Endodermal cell (in vitro differentiated cells): ENCODE results near the gene NTRK2. TPM values are rescaled to one million over a fixed set of nuclear protein-coding genes. Genes with fewer than 3 reads are reported as not detected.

Experiments
- DNase-seq: peaks from one replicate; pipeline ENCODE4 v3.0.0-alpha.2; 2017
- H3K27ac ChIP-seq: 2 replicates; pipeline ENCODE4 v1.5.1; 2013; ENCODE audit warnings: mild to moderate bottlenecking, low read depth, low read length, moderate library complexity
- H3K27me3 ChIP-seq: 2 replicates; pipeline ENCODE4 v1.6.1; 2013; ENCODE audit warnings: mild to moderate bottlenecking, low read length, moderate library complexity; ENCODE audit not compliant: insufficient read depth, control insufficient read depth, poor library complexity, severe bottlenecking
- H3K36me3 ChIP-seq: 2 replicates; pipeline ENCODE4 v1.7.0; 2013; ENCODE audit warnings: mild to moderate bottlenecking, low read length, moderate library complexity; ENCODE audit not compliant: control insufficient read depth, insufficient read depth
- H3K4me1 ChIP-seq: one replicate; pipeline ENCODE4 v1.7.0; 2013; ENCODE audit warnings: low read length; ENCODE audit not compliant: control insufficient read depth, insufficient read depth
- H3K4me3 ChIP-seq: 2 replicates; pipeline ENCODE4 v1.5.1; 2013; ENCODE audit warnings: mild to moderate bottlenecking, low read length, moderate library complexity
- H3K9ac ChIP-seq: 2 replicates; pipeline ENCODE4 v1.6.1; 2013; ENCODE audit warnings: mild to moderate bottlenecking, low read length, moderate library complexity; ENCODE audit not compliant: poor library complexity, severe bottlenecking; ENCODE audit errors: extremely low read depth
- H3K9me3 ChIP-seq: 2 replicates; pipeline ENCODE4 v1.6.1; 2013; ENCODE audit warnings: mild to moderate bottlenecking, low read length, moderate library complexity; ENCODE audit not compliant: control insufficient read depth
- H3K27ac Mint-ChIP-seq: 2 replicates; pipeline ENCODE4 v1.8.0; 2020; ENCODE audit warnings: mixed read lengths
- H3K27me3 Mint-ChIP-seq: 2 replicates; pipeline ENCODE4 v1.8.0; 2021; ENCODE audit warnings: mild to moderate bottlenecking, mixed read lengths; ENCODE audit not compliant: insufficient read depth
- H3K36me3 Mint-ChIP-seq: 2 replicates; pipeline ENCODE4 v1.8.0; 2020; ENCODE audit warnings: low read depth, mixed read lengths
- H3K4me1 Mint-ChIP-seq: 2 replicates; pipeline ENCODE4 v1.8.0; 2020; ENCODE audit warnings: mixed read lengths
- H3K4me3 Mint-ChIP-seq: 2 replicates; pipeline ENCODE4 v1.8.0; 2020; ENCODE audit warnings: mild to moderate bottlenecking, moderate library complexity, mixed read lengths
- H3K9me3 Mint-ChIP-seq: 2 replicates; pipeline ENCODE4 v1.8.0; 2020; ENCODE audit warnings: mild to moderate bottlenecking, mixed read lengths
- CTCF ChIP-seq: fragments of 200-600 bp; sonication (generic); conservative IDR thresholded peaks from 2 replicates; pipeline ENCODE4 v1.5.0; 2021; ENCODE audit warnings: antibody characterized with exemption, mild to moderate bottlenecking
- WGBS, 2 experiments: methylation state at CpG; one replicate each; pipeline versions ENCODE4 v1.1.5 to v1.1.7; 2013; ENCODE audit warnings: missing lambda C conversion rate in 2 of 2, mixed read lengths in 1 of 2; ENCODE audit not compliant: insufficient coverage in 1 of 2, insufficient read length in 1 of 2; 5-methylcytosine and 5-hydroxymethylcytosine counted together
- total RNA-seq, 2 donors: library from RNA; stranded (reverse); fragmentation: NEBNext Ultra II Directional in 1 of 2; extraction: Animal tissue kit (Norgen Biotek cat#: 25700) in 1 of 2; gene quantifications; 2 replicates in 1 of 2; 3 replicates in 1 of 2; pipeline ENCODE4 v1.2.1, GENCODE V29; 2021

Gene NTRK2
- total RNA-seq, 2 donors from 2014 or later = 0.09 to 0.18 TPM

- Mint-ChIP-seq H3K4me3 (no peak overlapping the region), H3K9me3 (no peaks in the 10 kb centered on the region), H3K27ac (no peak overlapping the region), H3K27me3 (peaks cover 2% of the 10 kb centered on the region), H3K4me1 (peaks cover 13% of the 10 kb centered on the region), H3K36me3 (no peaks in the 10 kb centered on the region)
- H3K27ac ChIP-seq = no peak overlapping the region
- H3K36me3 ChIP-seq = no peaks in the 10 kb centered on the region
- TF ChIP-seq CTCF = no peak
- H3K4me1 ChIP-seq = no peaks in the 10 kb centered on the region
- H3K9me3 ChIP-seq = no peaks in the 10 kb centered on the region
- no peak overlapping the region for H3K4me3 ChIP-seq
- DNase-seq = no peak
- WGBS, 2 experiments = 88 to 92% methylated on average over 1 to 2 of the region's 2 CpGs
- no peaks in the 10 kb centered on the region for H3K27me3 ChIP-seq
- H3K9ac ChIP-seq = no peak overlapping the region
Measured at GRCh38 chr9:84828046-84828445, 158.5 kb downstream of the NTRK2 start.

GRCh38 chr9:84829471-84829870 lies 159.9 kb downstream of the NTRK2 start:
- Histone ChIP-seq H3K27me3 (no peaks in the 10 kb centered on the region), H3K36me3 (no peaks in the 10 kb centered on the region), H3K27ac (peak overlapping the region; percentile 67), H3K4me3 (no peak overlapping the region), H3K4me1 (no peaks in the 10 kb centered on the region), H3K9ac (no peak overlapping the region), H3K9me3 (no peaks in the 10 kb centered on the region)
- peaks cover 2% of the 10 kb centered on the region for H3K27me3 Mint-ChIP-seq
- no peak overlapping the region for H3K4me3 Mint-ChIP-seq
- H3K27ac Mint-ChIP-seq = no peak overlapping the region
- no peaks in the 10 kb centered on the region for H3K36me3 Mint-ChIP-seq
- WGBS, 2 experiments = 81 to 91% methylated on average over 7 to 8 of the region's 8 CpGs
- no peak for DNase-seq
- peaks cover 14% of the 10 kb centered on the region for H3K4me1 Mint-ChIP-seq
- TF ChIP-seq CTCF = no peak
- no peaks in the 10 kb centered on the region for H3K9me3 Mint-ChIP-seq

- no peak for DNase-seq
- no peaks in the 10 kb centered on the region for H3K9me3 Mint-ChIP-seq
- H3K27me3 ChIP-seq = no peaks in the 10 kb centered on the region
Measured at GRCh38 chr9:84829997-84830696, 160.6 kb downstream of the NTRK2 start.

More at GRCh38 chr9:84829997-84830696, 160.6 kb downstream of the NTRK2 start:
- no peak overlapping the region for H3K4me3 ChIP-seq
- H3K36me3 Mint-ChIP-seq = no peaks in the 10 kb centered on the region
- no peaks in the 10 kb centered on the region for H3K9me3 ChIP-seq
- H3K4me1 Mint-ChIP-seq = peaks cover 14% of the 10 kb centered on the region
- WGBS, 2 experiments = 93 to 100% methylated on average over 1 to 6 of the region's 6 CpGs
- peak overlapping the region; percentile 67 for H3K27ac ChIP-seq
- H3K4me1 ChIP-seq = no peaks in the 10 kb centered on the region
- H3K9ac ChIP-seq = no peak overlapping the region
- H3K4me3 Mint-ChIP-seq = no peak overlapping the region
- H3K27ac Mint-ChIP-seq = no peak overlapping the region
- no peaks in the 10 kb centered on the region for H3K27me3 Mint-ChIP-seq
- no peaks in the 10 kb centered on the region for H3K36me3 ChIP-seq
- TF ChIP-seq CTCF = no peak
